Articular chondrocyte of knee joint (primary cell): Measurements from ENCODE around the gene ALG5. TPM values are rescaled to one million over a fixed set of nuclear protein-coding genes. Genes with fewer than 3 reads are reported as not detected.

Experiments
- total RNA-seq: library from RNA; depleted of rRNA; stranded (reverse); fragments of >200 nt; gene quantifications from 2 replicates; pipeline ENCODE4 v1.2.3, GENCODE V29; 2012

The ALG5 gene
- 51.5 and 72.3 TPM in 2 replicates for total RNA-seq

GRCh38 chr13:36999054-36999714 is at the start of gene ALG5:
Gene ALG5, minus strand, starts transcription at chr13:36999340. Its CDS starts 40 bp downstream, at chr13:36999300.

GRCh38 chr13:36919833-36920615 is 79.1 kb downstream of the ALG5 start, which contains the start of gene SMAD9:
Gene SMAD9, minus strand, starts transcription at chr13:36920238. Its CDS starts 40,549 bp downstream, at chr13:36879689.

Other genes with a start within 250 kb of the ALG5 start
- 2.9 and 4.3 TPM in 2 replicates for gene RFXAP, start 180.1 kb downstream of the ALG5 start, total RNA-seq
- gene SMAD9, start 79.1 kb downstream of the ALG5 start, total RNA-seq: 24.2 and 30.6 TPM in 2 replicates
- gene EXOSC8, start 1.4 kb upstream of the ALG5 start, total RNA-seq: 26.9 and 35.3 TPM in 2 replicates
- gene SUPT20H, start 60.3 kb upstream of the ALG5 start, total RNA-seq: 57.3 and 58.4 TPM in 2 replicates
- gene CSNK1A1L, start 106.3 kb upstream of the ALG5 start, total RNA-seq: not detected in 2 replicates